HG02623 (cell line): Measurements from ENCODE around the gene MYPOP.

ENCODE experiments used
- ATAC-seq: cut with Tn5 transposase; IDR thresholded peaks from one replicate; pipeline ENCODE4 v1.9.1; 2021; ENCODE audit warnings: moderate library complexity; ENCODE audit not compliant: unreplicated experiment

MYPOP gene

DNA sequence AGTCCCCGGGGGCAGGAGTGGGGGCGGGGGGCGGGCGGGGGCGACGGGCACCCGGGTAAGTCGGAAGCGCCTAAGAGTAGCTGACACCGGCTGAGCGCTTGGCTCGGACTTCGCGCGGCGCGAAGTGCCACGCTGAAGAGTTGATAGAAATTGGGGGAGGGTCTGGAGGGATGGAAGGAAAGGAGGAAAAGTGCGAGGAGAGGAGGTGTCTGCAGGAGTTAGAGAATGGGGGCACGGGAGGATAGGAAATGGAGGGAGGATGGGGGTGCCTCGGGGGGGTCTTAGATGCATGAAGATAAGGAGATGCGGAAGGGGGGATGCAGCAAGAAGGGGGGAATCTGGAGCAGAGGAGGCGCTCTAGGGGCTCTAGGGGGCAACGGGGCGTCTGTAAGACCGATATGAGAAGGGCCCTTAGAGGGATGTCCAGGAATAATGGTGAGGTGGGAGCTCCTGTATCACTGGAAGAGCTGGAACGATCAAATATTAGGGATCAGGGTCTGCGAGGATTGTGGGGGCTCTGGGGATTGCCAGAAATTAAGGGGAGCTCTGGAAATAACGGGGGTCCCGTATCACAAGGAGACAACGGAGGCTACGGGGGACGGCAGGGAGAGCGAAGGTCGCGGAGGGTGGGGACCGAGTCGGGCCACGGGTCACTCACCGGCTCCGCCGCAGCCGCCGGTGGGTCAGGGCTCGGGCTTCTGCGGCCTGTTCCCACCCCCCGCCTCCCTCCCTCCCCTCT lies at the start of gene MYPOP:
Gene MYPOP (minus strand): TSS at position 702 of the 739 bp plus-strand sequence. CDS start 840 bp downstream, outside the sequence.
- no peak for ATAC-seq

DNA sequence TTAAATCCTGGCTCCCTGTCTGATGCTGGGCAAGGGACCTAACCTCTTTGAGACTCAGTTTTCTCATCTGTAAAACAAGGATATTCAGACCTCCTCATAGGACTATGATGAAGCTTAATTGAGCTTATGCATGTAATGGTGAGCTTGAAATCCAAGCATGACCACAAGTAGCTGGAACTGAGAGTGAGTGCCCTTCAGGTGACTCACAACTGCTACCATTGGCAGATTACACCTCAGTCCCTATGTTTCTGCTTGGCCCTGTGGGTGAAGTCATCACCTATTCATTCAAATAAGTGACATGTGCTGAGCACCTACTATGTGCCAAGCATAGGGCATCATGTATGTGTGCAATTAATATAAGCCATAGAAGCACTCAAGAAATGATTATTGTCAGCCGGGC lies 45.5 kb upstream of the MYPOP start:
- no peak for ATAC-seq

- no peak for ATAC-seq
Observed at GRCh38 chr19:45940515-45940805, 38.0 kb upstream of the MYPOP start.

- no peak for ATAC-seq
Observed at GRCh38 chr19:45939792-45940514, 37.5 kb upstream of the MYPOP start.

DNA sequence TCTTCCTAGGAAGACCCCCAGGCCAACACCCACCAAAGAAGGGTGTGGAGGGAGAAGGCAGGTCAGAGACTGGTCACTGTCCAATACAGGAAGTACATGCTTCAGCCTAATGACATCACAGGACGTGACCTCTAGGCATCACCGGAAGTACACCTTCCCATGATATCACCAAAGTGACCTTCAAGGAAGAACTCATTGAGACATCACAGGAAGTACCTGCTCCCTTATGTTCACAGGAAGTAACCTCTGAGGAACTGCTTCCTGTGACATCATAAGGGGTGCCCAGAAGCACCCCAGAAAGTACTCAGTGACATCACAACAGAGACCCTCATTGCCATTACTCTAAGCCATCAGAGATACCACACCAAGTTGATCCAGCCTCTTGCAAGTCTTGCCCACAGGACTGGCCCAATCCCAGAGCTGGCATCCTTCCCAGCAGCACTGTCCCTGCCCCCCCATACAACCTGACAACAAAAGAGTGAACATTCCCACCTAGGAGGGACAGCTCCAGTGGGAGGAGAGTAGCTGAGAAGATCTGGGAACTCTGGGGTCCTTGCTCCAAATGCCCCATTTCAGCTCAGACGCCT lies 36.4 kb upstream of the MYPOP start:
- no peak for ATAC-seq

DNA sequence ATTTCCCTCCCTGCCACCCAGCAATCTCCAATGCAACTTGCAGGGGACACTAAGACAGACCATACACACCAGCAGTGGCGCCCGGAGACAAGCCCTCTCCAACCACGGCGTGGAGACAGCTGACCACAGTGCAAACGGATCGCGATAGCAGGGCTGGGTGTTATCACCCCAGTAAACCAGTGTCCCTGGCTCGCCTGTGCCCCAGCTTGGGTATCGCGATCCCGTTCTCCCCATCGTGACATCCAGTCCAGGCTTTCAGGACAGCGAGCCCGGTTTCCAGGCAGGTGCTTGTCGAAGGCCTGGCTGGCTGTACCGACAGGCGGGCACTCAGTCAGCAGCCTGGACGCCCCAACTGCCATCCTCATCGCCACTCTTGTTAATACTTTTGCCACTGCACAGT lies 32.9 kb upstream of the MYPOP start:
- no peak for ATAC-seq

DNA sequence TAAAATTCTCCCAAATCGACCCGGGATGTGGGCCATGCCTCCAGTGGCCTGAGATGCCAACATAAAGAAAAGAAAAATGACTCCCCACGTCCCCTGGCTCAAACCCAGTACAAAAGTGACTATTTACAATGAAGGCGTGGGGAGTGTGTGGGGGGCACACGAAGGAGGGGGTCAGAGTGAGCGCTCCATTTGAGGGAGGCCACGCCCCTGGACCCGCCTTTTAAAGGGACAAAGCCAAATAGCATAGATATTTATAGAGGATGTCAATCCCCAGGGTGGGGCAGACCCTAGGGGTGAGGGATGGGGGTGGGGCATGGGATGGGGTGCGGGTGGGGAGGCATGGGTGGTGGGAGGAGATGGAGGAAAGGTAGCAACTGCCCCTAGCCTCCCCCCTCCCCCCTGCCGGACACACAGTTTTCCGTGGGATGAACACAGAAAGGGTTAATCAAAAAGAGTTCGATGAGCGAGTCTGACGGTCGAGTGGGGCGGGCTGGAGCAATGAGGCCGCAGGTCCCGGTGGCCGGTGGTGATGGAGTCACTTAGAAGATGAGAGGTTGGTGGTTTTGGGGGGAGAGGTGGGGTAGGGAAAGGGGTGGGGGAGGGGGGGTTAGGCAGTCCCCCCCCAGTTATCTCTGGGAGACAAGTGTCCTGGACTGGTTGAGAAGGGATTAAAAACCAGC lies 32.3 kb upstream of the MYPOP start:
- ATAC-seq: no peak

GRCh38 chr19:45933759-45934158 lies 31.3 kb upstream of the MYPOP start:
- no peak for ATAC-seq

DNA sequence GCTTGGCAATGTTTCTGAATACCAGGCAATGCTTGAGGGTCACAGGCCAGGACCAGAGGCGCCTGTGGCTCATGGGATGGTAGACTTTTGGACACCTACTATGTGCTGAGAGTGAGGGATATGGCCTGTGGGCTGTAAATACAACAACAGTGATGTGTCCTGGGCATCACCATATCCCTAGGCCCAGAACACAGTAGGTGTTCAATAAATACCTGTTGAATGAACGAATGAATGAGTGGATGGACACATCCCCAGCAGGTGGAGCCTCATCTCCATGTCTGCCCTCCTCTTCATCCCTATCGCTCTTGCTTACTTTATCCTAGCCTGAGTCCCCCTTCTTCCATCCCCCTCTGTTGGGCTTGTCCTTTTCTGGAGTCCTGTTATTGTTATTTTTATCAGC lies 28.6 kb upstream of the MYPOP start:
- no peak for ATAC-seq

- ATAC-seq: no peak
Observed at GRCh38 chr19:45929247-45929646, 26.8 kb upstream of the MYPOP start.

GRCh38 chr19:45927565-45928261 lies 25.3 kb upstream of the MYPOP start:
- no peak for ATAC-seq

DNA sequence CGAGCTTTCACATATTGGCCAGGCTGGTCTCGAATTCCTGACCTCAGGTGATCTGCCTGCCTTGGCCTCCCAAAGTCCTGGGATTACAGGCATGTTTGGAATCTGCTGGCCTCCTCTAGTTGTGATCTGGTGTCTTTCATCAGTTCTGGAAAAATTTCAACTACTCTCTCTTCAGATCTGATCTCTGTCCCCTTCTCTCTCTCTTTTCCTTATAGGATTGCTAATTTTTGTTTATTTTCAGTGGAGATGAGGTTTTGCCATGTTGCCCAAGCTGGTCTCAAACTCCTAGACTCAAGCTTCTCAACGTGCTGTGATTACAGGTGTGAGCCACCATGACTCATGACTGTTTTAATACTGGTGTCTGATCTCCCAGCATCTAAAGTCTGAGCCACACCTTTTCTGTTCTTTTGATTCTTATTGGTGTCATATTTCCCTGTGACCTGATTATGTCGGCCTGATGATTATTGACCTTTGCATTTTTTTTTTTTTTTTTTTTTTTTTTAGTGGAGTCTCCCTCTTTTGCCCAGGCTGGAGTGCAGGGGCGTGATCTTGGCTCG lies 22.6 kb upstream of the MYPOP start:
- ATAC-seq: no peak

DNA sequence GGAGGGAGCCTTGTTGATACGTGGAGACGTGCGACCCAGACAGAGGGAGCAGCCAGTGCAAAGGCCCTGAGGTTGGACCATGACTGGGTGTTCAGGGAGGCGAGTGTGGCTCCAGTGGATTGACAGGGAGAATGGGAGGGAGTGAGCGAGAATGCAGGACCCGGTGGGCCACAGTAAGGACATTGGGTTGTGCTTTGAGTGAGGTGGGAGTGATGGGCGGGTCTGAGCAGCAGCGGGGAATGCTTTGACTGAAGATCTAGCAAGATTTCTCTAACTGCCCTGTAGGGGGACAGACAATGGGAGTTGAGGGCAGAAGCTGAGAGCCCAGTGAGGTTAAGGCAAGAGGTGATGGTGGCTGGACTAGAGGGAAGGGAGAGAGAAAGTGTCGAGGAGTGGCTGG lies 19.9 kb upstream of the MYPOP start:
- ATAC-seq: no peak

DNA sequence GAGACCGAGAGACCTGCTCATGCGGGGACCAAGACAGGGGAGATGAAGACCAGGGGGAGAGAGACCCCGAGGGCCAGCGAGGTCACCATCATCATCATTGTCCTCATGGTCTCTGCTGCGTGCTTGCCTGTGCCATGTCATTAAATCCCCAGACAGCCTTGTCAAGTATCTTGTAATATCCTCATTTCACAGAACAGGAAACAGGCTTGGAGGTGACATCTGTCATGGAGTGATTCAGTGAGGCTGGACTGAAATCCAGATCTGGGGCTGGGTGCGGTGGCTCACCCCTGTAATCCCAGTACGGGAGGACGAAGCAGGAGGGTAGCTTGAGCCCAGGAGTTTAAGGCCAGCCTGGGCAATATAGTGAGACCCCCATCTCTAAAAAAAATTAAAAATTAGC lies 18.0 kb upstream of the MYPOP start:
- ATAC-seq: no peak

DNA sequence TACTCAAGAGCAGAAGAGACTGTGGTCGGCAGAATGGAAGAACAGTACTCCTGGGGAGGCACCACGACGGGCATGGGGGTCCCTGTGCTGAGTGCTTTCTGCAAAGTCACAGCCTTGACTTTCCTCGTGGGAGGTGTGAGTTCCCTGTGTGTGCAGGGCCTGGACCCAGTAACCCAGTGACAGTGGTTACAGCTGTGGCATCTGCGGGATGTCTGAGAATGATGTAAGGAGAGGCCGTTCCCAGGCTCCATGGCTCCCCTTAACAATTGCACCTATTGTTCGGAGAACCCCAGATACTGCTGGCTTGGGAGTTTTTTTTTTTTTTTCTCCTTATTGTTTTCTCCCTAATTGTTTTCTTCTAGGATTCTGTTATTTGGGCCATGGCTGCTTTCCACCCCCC lies 17.3 kb upstream of the MYPOP start:
- no peak for ATAC-seq

GRCh38 chr19:45918721-45919120 lies 16.3 kb upstream of the MYPOP start:
- no peak for ATAC-seq

- ATAC-seq: no peak
Observed at GRCh38 chr19:45917421-45918091, 15.1 kb upstream of the MYPOP start.

- no peak for ATAC-seq
Observed at GRCh38 chr19:45913874-45914830, 11.7 kb upstream of the MYPOP start, which contains the start of gene NANOS2. Gene NANOS2, minus strand, starts transcription at chr19:45914778. Its CDS starts 85 bp downstream, at chr19:45914693.

GRCh38 chr19:45911291-45911690 lies 8.9 kb upstream of the MYPOP start:
- no peak for ATAC-seq
